HG03175 (cell line): ENCODE results near the gene SPPL2C.

Experiments
- ATAC-seq: cut with Tn5 transposase; IDR thresholded peaks from one replicate; pipeline ENCODE4 v1.9.1; 2021; ENCODE audit warnings: mild to moderate bottlenecking, moderate library complexity; ENCODE audit not compliant: unreplicated experiment

SPPL2C gene

GRCh38 chr17:45828582-45829133, 16.0 kb upstream of the SPPL2C start:
- ATAC-seq = no peak

GRCh38 chr17:45833920-45834319, 10.8 kb upstream of the SPPL2C start:
- ATAC-seq = no peak

- no peak for ATAC-seq
Observed at GRCh38 chr17:45834471-45835396, 9.9 kb upstream of the SPPL2C start.

DNA sequence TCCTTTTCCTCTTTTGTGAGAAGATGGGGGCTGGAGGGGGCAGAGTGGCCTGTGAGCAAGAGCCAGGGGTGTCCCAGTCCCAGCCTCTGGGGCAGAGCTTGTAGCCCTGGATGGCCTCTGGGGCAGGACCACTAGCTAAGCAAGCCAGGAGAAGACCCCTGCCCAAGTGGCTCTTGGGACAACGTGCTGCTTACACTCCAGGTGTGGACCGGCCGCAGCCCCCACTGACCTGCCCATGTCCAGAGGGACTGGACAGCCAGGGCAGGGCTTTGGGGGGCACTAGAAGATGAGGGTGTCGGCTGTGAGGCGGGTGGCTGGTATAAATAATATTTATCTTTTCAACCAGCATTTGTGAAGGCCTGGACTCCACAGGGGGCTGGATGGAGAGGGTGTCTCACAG, 9.2 kb upstream of the SPPL2C start:
- ATAC-seq = no peak

DNA sequence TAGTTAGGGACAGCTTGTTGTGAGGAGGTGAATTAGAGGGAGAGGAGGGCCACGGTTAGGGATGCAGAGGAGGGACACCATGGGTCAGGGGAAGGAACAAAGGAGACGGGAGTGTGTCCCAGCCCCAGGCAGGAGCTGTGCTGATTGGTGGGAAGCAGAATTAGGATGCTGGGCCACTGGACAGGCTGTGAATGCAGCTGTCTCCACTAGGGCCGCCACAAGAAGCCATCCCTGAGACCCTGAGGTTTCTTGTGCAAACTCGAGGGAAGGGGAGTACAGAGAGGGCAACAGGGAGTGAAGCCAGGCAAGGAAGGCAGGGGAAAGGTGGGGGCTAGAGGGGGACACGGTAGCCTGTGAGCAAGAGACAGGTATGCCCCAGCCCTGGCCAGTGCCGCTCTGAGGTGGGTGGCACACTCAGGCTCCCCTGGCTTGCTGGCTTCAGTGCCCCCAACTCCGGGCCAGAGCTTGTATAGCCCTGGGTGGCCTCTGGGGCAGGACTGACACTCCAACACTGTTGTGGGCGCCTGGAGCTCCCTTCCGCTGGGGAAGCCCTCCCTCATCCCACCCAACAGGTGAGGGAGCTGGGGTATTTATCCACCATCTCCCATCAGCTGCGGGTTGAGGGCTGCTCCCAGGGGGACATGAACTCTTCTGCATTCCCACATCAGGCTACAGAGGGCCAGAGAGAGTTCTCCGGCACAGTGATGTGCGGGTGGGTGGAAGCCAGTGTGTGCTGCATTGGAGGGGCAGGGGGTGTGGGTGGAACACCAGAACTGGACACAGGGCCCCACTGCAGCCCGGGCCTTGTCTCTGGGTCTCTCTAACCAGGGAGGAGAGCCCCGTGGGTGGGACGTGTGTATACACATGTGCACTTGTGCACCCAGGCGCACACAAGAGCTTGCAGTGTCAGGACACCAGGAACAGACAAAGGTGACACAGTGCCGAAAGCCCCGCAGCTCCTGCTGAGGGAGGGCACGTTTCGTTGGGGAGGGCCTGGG, 8.3 kb upstream of the SPPL2C start:
- no peak for ATAC-seq

DNA sequence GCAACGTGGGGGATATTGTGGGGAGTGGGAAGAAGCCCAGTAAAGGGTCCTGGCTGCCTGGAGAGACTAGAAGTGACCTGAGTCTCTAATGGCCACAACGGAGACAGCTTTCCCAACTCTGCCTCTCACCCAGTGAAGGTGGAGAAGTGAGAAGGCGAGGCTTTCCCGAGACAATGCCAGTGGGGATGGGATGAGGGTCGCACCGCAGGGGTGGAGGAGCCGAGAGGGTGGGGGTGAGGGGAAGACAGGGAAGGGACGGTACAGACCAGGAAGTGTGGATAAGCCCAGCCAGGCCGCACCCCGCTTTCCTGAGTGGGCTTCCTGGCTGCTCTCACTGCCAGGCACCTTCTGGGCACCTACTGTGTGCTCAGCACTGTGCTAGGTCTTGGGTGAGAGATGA, 7.5 kb upstream of the SPPL2C start:
- no peak for ATAC-seq

DNA sequence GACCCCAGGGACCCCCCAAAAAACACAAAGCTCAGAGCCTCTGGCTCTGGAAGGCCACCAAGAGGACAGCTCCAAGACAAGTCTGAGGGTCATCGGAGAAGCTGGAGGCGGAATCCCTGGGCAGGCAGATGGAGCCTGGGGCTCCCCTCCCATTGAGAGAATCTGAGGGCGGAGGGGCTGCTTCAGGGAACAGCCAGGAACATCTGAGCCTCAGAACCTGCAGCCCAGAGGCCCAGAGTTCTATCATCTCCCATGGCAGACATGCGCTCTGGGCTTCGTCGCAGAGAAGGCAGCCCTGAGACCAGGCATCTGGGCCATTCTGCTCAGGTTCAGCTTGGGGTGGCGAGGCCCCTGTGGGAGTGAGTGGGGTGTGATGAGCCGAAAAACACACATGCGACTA, 7.1 kb upstream of the SPPL2C start:
- no peak for ATAC-seq

- no peak for ATAC-seq
Observed at GRCh38 chr17:45838751-45839295, 5.9 kb upstream of the SPPL2C start.

DNA sequence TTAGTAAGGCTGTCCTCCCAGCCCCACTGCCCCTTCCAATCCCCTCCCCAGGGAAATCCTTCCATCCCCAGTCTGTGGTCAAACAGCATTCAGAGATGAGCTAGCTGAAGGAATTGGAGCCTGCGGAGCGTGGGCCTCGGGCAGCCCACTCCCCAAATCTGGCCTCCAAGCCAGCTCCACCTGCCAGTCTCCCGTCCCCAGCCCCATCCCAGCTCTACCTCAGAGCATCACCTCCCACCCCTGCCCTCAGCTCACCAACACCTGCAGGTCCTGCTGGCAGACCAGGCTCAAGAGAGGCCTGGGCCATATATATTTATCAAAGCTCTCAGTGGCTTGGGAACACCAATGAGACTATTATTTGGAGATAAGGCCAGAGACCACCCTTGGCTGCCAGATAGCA, 5.2 kb upstream of the SPPL2C start:
- no peak for ATAC-seq

- ATAC-seq = no peak
Observed at GRCh38 chr17:45841186-45841585, 3.5 kb upstream of the SPPL2C start.

- ATAC-seq = no peak
Observed at GRCh38 chr17:45841883-45842525, 2.7 kb upstream of the SPPL2C start.

GRCh38 chr17:45843722-45844121, 959 bp upstream of the SPPL2C start:
- ATAC-seq = no peak

GRCh38 chr17:45845376-45846185, 900 bp downstream of the SPPL2C start:
- ATAC-seq = no peak

DNA sequence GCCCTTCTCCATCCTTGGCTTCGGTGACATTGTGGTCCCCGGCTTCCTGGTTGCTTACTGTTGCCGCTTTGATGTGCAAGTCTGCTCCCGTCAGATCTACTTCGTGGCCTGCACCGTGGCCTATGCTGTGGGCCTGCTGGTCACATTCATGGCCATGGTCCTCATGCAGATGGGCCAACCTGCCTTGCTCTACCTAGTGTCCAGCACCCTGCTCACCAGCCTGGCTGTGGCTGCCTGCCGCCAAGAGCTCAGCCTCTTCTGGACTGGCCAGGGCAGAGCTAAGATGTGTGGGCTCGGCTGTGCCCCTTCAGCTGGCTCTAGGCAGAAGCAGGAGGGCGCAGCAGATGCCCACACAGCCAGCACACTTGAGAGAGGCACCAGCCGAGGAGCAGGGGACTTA, 1.5 kb downstream of the SPPL2C start:
- no peak for ATAC-seq

- ATAC-seq = no peak
Observed at GRCh38 chr17:45846646-45847045, 2.0 kb downstream of the SPPL2C start.

DNA sequence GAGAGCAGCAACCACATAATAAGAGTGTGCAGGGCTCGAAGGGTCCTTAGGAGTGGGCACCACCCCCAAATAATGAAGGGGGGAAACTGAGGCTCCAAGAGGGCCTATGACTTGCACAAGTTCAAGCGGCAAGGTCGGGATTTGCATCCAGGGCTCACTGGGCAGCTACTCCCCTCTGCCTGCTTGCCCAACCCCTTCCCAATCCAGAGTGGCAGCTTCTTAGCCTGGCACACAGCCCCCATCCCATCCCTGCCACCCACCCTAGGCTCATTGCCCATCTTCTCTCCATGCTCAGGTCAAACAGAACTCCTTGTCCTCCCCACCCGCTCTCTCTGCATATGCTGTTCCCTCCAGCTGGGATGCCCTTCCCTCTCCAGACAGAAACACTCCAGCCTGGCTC, 2.4 kb downstream of the SPPL2C start:
- ATAC-seq = no peak

- ATAC-seq = no peak
Observed at GRCh38 chr17:45847747-45848146, 3.1 kb downstream of the SPPL2C start.

DNA sequence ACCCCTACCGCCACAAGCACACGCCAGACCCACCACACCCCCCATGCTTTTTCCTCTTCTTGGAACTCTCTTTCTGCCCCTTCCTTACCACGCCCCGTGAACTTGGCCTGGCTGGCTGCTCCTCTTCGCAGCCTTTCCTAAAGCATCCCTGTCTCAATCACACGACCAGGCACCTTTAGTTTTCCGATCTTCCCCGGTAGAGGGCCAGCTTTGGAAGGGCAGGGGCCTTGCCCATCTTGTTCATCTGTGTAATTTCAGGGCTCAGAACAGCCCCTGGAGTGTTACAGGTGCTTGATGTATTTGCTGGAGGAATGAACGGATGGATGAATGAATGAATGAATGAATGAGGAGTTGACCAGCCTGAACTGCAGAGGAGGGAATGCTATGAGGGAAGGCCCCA, 3.7 kb downstream of the SPPL2C start:
- no peak for ATAC-seq

DNA sequence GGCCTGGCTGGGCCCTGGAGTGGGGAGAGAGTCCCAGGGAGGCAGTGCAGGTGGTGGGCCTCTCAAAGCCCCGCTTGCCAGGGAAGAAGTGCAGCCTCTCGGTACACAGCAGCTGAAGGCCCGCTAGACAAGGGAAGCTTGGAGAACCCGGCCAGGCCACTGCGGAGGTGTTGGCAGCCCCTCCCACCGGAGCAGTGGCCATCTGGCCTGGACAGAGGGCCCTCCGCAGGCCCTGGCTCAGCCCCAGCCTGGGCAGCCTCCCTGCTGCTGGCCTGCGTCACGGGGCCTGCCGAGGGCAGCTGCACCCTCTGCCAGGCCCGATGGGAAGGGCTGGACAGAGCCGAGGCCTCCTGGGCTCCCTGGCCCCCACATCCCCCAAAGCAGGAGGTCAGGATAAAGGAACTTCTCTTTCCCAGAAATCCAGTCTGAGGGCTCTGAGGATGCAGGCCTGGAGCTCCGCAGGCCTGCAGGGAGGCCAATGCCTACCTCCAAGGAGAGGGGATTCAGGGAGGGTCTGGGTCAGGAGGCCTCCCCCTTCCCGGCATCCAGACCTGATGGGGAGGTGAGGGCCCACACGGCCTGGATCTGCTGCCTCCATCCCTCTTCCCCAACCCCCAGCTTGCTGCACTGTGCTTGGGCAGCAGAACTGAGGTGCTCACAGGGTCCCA, 4.3 kb downstream of the SPPL2C start:
- no peak for ATAC-seq
